Stimulated activated effector memory CD8-positive, alpha-beta T cell treated with anti-CD3 and anti-CD28 coated beads, Interleukin-12 subunit alpha, Interleukin-12 subunit beta, amount 100 ng/mL, for 72 hours (primary cell): ENCODE data around the gene SP6.

Experiments used
- ATAC-seq: fragments of 150-1000 bp; cut with Tn5 transposase; 2 replicates; pipeline ENCODE4 v1.10.0; 2021
- DNase-seq, 2 donors: peaks; one replicate each; pipeline ENCODE4 v3.0.0; 2021 to 2022; ENCODE audit warnings: low spot score in 2 of 2
- H3K27ac Mint-ChIP-seq: one replicate; pipeline ENCODE4 v1.8.0; 2022; ENCODE audit warnings: mild to moderate bottlenecking, mixed read lengths
- H3K36me3 Mint-ChIP-seq: one replicate; pipeline ENCODE4 v1.8.0; 2022; ENCODE audit warnings: mild to moderate bottlenecking, mixed read lengths
- H3K4me1 Mint-ChIP-seq: one replicate; pipeline ENCODE4 v1.8.0; 2022; ENCODE audit warnings: mixed read lengths
- H3K4me3 Mint-ChIP-seq: one replicate; pipeline ENCODE4 v1.8.0; 2022; ENCODE audit warnings: mild to moderate bottlenecking, mixed read lengths
- H3K9me3 Mint-ChIP-seq: one replicate; pipeline ENCODE4 v1.8.0; 2022; ENCODE audit warnings: mixed read lengths

Gene SP6

GRCh38 chr17:47847341-47848197 is 3.4 kb downstream of the SP6 start:
- peaks cover 31% of the 10 kb centered on the region for H3K4me1 Mint-ChIP-seq
- H3K27ac Mint-ChIP-seq: no peak overlapping the region
- no peak for DNase-seq
- H3K4me3 Mint-ChIP-seq: no peak overlapping the region
- no peaks in the 10 kb centered on the region for H3K36me3 Mint-ChIP-seq
- H3K9me3 Mint-ChIP-seq: no peaks in the 10 kb centered on the region
- ATAC-seq: no peak

- no peaks in the 10 kb centered on the region for H3K36me3 Mint-ChIP-seq
- H3K4me3 Mint-ChIP-seq: no peak overlapping the region
- H3K27ac Mint-ChIP-seq: no peak overlapping the region
- H3K4me1 Mint-ChIP-seq: peaks cover 23% of the 10 kb centered on the region
- H3K9me3 Mint-ChIP-seq: no peaks in the 10 kb centered on the region
- ATAC-seq (no peak), DNase-seq (no peak)
Measured at GRCh38 chr17:47846716-47847340, 4.1 kb downstream of the SP6 start.

- Mint-ChIP-seq H3K9me3 (no peaks in the 10 kb centered on the region), H3K4me3 (no peak overlapping the region), H3K27ac (no peak overlapping the region), H3K36me3 (no peaks in the 10 kb centered on the region), H3K4me1 (peaks cover 27% of the 10 kb centered on the region)
- DNase-seq: no peak
- ATAC-seq: no peak
Measured at GRCh38 chr17:47845716-47846075, 5.3 kb downstream of the SP6 start.

- DNase-seq (no peak), ATAC-seq (no peak)
- Mint-ChIP-seq H3K36me3 (no peaks in the 10 kb centered on the region), H3K4me1 (peaks cover 28% of the 10 kb centered on the region), H3K9me3 (no peaks in the 10 kb centered on the region), H3K27ac (no peak overlapping the region), H3K4me3 (no peak overlapping the region)
Measured at GRCh38 chr17:47844814-47845715, 5.9 kb downstream of the SP6 start.

- H3K9me3 Mint-ChIP-seq: no peaks in the 10 kb centered on the region
- no peak for ATAC-seq
- H3K4me3 Mint-ChIP-seq: no peak overlapping the region
Measured at GRCh38 chr17:47844227-47844626, 6.7 kb downstream of the SP6 start.

GRCh38 chr17:47843391-47843730 is 7.6 kb downstream of the SP6 start:
- DNase-seq (no peak), ATAC-seq (no peak)
- Mint-ChIP-seq H3K9me3 (no peaks in the 10 kb centered on the region), H3K27ac (no peak overlapping the region), H3K4me1 (peaks cover 36% of the 10 kb centered on the region), H3K4me3 (no peak overlapping the region), H3K36me3 (no peaks in the 10 kb centered on the region)

More at GRCh38 chr17:47844227-47844626, 6.7 kb downstream of the SP6 start:
- no peaks in the 10 kb centered on the region for H3K36me3 Mint-ChIP-seq
- no peak for DNase-seq
- H3K4me1 Mint-ChIP-seq: peaks cover 34% of the 10 kb centered on the region
- H3K27ac Mint-ChIP-seq: no peak overlapping the region

GRCh38 chr17:47841488-47842291 is 9.3 kb downstream of the SP6 start:
- Mint-ChIP-seq H3K36me3 (peaks cover 6% of the 10 kb centered on the region), H3K4me3 (peak overlapping the region; percentile 97), H3K4me1 (peaks cover 29% of the 10 kb centered on the region), H3K9me3 (no peaks in the 10 kb centered on the region), H3K27ac (peak overlapping the region; percentile 98)
- ATAC-seq (no peak), DNase-seq (no peak)

GRCh38 chr17:47840742-47841487 is 10.0 kb downstream of the SP6 start, which contains the start of gene SCRN2:
Gene SCRN2, minus strand, starts transcription at chr17:47841273. Its CDS starts 430 bp downstream, at chr17:47840843.
- ATAC-seq (peak; percentile 95), DNase-seq (peak; percentile 97 to 99)
- Mint-ChIP-seq H3K27ac (peak within 1 kb of the TSS; percentile 98), H3K4me1 (peaks cover 29% of the 10 kb centered on the region), H3K4me3 (peak within 1 kb of the TSS; percentile 97), H3K9me3 (no peaks in the 10 kb centered on the region), H3K36me3 (peaks cover 6% of the 10 kb centered on the region)

- ATAC-seq (no peak), DNase-seq (no peak)
- H3K4me1 Mint-ChIP-seq: peaks cover 35% of the 10 kb centered on the region
- H3K4me3 Mint-ChIP-seq: peak overlapping the region; percentile 97
- peak overlapping the region; percentile 98 for H3K27ac Mint-ChIP-seq
- peaks cover 6% of the 10 kb centered on the region for H3K36me3 Mint-ChIP-seq
- no peaks in the 10 kb centered on the region for H3K9me3 Mint-ChIP-seq
Measured at GRCh38 chr17:47840001-47840741, 10.8 kb downstream of the SP6 start.

- DNase-seq (no peak), ATAC-seq (no peak)
- no peak overlapping the region for H3K4me3 Mint-ChIP-seq
- H3K9me3 Mint-ChIP-seq: no peaks in the 10 kb centered on the region
- peaks cover 6% of the 10 kb centered on the region for H3K36me3 Mint-ChIP-seq
- H3K27ac Mint-ChIP-seq: no peak overlapping the region
- H3K4me1 Mint-ChIP-seq: peaks cover 44% of the 10 kb centered on the region
Measured at GRCh38 chr17:47839071-47839470, 11.9 kb downstream of the SP6 start.

GRCh38 chr17:47838636-47839035 is 12.3 kb downstream of the SP6 start:
- no peak overlapping the region for H3K4me3 Mint-ChIP-seq
- H3K36me3 Mint-ChIP-seq: peaks cover 6% of the 10 kb centered on the region
- H3K27ac Mint-ChIP-seq: no peak overlapping the region
- ATAC-seq (no peak), DNase-seq (no peak)
- no peaks in the 10 kb centered on the region for H3K9me3 Mint-ChIP-seq
- peaks cover 48% of the 10 kb centered on the region for H3K4me1 Mint-ChIP-seq

- H3K4me3 Mint-ChIP-seq: no peak overlapping the region
- peak overlapping the region; percentile 64 for H3K27ac Mint-ChIP-seq
Measured at GRCh38 chr17:47837401-47838039, 13.4 kb downstream of the SP6 start.

GRCh38 chr17:47836601-47837000 is 14.4 kb downstream of the SP6 start:
- Mint-ChIP-seq H3K9me3 (no peaks in the 10 kb centered on the region), H3K27ac (no peak overlapping the region), H3K4me1 (peaks cover 51% of the 10 kb centered on the region), H3K36me3 (peaks cover 15% of the 10 kb centered on the region), H3K4me3 (no peak overlapping the region)
- ATAC-seq: no peak
- DNase-seq: no peak

More at GRCh38 chr17:47837401-47838039, 13.4 kb downstream of the SP6 start:
- H3K9me3 Mint-ChIP-seq: no peaks in the 10 kb centered on the region
- no peak for DNase-seq
- H3K4me1 Mint-ChIP-seq: peaks cover 42% of the 10 kb centered on the region
- ATAC-seq: no peak
- H3K36me3 Mint-ChIP-seq: peaks cover 6% of the 10 kb centered on the region
